ENCODE results near the gene ZNF598. TPM values are rescaled to one million over a fixed set of nuclear protein-coding genes. Genes with fewer than 3 reads are reported as not detected.

ZNF598 gene
- total RNA-seq, 1 donor from 2014 or later = 46.1 TPM

- Mint-ChIP-seq H3K9me3 (no peaks in the 10 kb centered on the region), H3K36me3 (no peaks in the 10 kb centered on the region), H3K27ac (no peak overlapping the region), H3K4me1 (ENCODE audit: unreplicated experiment) (peaks cover 4% of the 10 kb centered on the region), H3K27me3 (peaks cover 8% of the 10 kb centered on the region), H3K4me3 (no peak overlapping the region)
- TF ChIP-seq, protein P1, sequence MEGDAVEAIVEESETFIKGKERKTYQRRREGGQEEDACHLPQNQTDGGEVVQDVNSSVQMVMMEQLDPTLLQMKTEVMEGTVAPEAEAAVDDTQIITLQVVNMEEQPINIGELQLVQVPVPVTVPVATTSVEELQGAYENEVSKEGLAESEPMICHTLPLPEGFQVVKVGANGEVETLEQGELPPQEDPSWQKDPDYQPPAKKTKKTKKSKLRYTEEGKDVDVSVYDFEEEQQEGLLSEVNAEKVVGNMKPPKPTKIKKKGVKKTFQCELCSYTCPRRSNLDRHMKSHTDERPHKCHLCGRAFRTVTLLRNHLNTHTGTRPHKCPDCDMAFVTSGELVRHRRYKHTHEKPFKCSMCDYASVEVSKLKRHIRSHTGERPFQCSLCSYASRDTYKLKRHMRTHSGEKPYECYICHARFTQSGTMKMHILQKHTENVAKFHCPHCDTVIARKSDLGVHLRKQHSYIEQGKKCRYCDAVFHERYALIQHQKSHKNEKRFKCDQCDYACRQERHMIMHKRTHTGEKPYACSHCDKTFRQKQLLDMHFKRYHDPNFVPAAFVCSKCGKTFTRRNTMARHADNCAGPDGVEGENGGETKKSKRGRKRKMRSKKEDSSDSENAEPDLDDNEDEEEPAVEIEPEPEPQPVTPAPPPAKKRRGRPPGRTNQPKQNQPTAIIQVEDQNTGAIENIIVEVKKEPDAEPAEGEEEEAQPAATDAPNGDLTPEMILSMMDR (conservative IDR thresholded peaks at IDR 0.05) = no peak
- peak; percentile 64 for DNase-seq (ENCODE audit: extremely low spot score, unreplicated experiment)
Measured at GRCh38 chr16:2031081-2031577, 21.5 kb upstream of the ZNF598 start.

DNA sequence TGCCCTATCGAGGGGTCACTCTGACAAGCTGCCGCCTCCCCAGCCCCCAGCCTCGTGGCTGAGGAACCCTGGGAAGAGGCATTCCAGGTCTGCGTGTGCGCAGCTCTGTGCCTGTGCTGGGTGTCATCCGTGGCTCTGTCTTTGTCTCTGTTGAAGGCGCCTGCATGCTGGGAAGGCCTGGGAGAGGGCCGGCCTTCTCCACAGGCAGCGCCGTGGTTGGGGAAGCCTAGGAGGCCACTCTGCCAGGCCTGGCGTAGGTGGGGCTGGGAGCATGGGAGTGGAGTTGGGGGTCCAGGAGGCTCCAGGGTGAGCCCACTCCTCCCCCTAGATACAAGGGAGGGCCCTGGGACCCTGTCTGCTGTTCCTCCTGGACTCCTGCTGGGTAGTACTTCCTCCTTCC, 20.4 kb upstream of the ZNF598 start:
- TF ChIP-seq, protein P1 (conservative IDR thresholded peaks at IDR 0.05) = no peak
- H3K4me1 Mint-ChIP-seq (ENCODE audit: unreplicated experiment) = peaks cover 4% of the 10 kb centered on the region
- H3K27ac Mint-ChIP-seq = no peak overlapping the region
- H3K27me3 Mint-ChIP-seq = peaks cover 11% of the 10 kb centered on the region
- no peaks in the 10 kb centered on the region for H3K36me3 Mint-ChIP-seq
- no peaks in the 10 kb centered on the region for H3K9me3 Mint-ChIP-seq
- H3K4me3 Mint-ChIP-seq = no peak overlapping the region
- no peak for DNase-seq (ENCODE audit: extremely low spot score, unreplicated experiment)

DNA sequence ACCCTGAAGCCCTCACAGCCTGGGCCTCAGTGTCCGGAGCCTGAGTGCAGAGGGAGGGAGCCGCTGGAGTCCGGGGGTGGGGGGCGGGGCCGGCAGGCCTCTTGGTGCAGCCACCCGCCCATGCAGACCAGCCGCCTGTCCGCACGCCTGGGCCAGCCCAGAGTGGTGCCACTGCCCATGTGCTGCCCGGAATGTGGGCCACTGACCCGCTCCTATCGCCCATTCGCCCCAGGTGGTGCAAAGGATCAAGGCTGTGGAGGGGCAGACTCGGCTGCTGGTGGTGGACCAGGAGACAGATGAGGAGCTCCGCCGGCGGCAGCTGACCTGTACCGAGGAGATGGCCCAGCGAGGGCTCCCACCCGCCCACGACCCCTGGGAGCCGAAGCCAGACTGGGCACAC, 19.7 kb upstream of the ZNF598 start:
- H3K9me3 Mint-ChIP-seq = no peaks in the 10 kb centered on the region
- TF ChIP-seq, protein P1 (conservative IDR thresholded peaks at IDR 0.05) = no peak
- peaks cover 11% of the 10 kb centered on the region for H3K27me3 Mint-ChIP-seq
- DNase-seq (ENCODE audit: extremely low spot score, unreplicated experiment) = no peak
- H3K4me3 Mint-ChIP-seq = no peak overlapping the region
- peaks cover 5% of the 10 kb centered on the region for H3K4me1 Mint-ChIP-seq (ENCODE audit: unreplicated experiment)
- H3K27ac Mint-ChIP-seq = no peak overlapping the region
- H3K36me3 Mint-ChIP-seq = no peaks in the 10 kb centered on the region

GRCh38 chr16:2028620-2029220, 19.1 kb upstream of the ZNF598 start:
- H3K9me3 Mint-ChIP-seq = no peaks in the 10 kb centered on the region
- H3K4me3 Mint-ChIP-seq = no peak overlapping the region
- H3K27me3 Mint-ChIP-seq = peaks cover 11% of the 10 kb centered on the region
- H3K36me3 Mint-ChIP-seq = no peaks in the 10 kb centered on the region
- H3K4me1 Mint-ChIP-seq (ENCODE audit: unreplicated experiment) = peaks cover 8% of the 10 kb centered on the region
- TF ChIP-seq, protein P1 (conservative IDR thresholded peaks at IDR 0.05) = no peak
- no peak for DNase-seq (ENCODE audit: extremely low spot score, unreplicated experiment)
- H3K27ac Mint-ChIP-seq = no peak overlapping the region

- no peaks in the 10 kb centered on the region for H3K36me3 Mint-ChIP-seq
- H3K9me3 Mint-ChIP-seq = no peaks in the 10 kb centered on the region
- TF ChIP-seq, protein P1 (conservative IDR thresholded peaks at IDR 0.05) = no peak
- peak overlapping the region; percentile 87 for H3K4me3 Mint-ChIP-seq
- no peak for DNase-seq (ENCODE audit: extremely low spot score, unreplicated experiment)
- peaks cover 12% of the 10 kb centered on the region for H3K4me1 Mint-ChIP-seq (ENCODE audit: unreplicated experiment)
- no peak overlapping the region for H3K27ac Mint-ChIP-seq
- peaks cover 14% of the 10 kb centered on the region for H3K27me3 Mint-ChIP-seq
Measured at GRCh38 chr16:2028146-2028545, 18.5 kb upstream of the ZNF598 start.
